PFSK-1 (cell line): ENCODE measurements around the gene IFITM1.

Experiments
- POLR2AphosphoS5 ChIP-seq: IDR thresholded peaks from 2 replicates; pipeline ENCODE4 v1.6.1; 2012; ENCODE audit warnings: low read depth, mild to moderate bottlenecking, control low read depth, low read length, moderate library complexity
- SIN3A ChIP-seq: IDR thresholded peaks from 2 replicates; pipeline ENCODE4 v1.6.1; 2012; ENCODE audit warnings: mild to moderate bottlenecking, low read length, moderate library complexity, borderline replicate concordance; ENCODE audit not compliant: insufficient read depth
- TAF1 ChIP-seq: IDR thresholded peaks from 2 replicates; pipeline ENCODE4 v1.6.1; 2012; ENCODE audit warnings: low read length, control low read depth, borderline replicate concordance; ENCODE audit not compliant: insufficient read depth

DNA sequence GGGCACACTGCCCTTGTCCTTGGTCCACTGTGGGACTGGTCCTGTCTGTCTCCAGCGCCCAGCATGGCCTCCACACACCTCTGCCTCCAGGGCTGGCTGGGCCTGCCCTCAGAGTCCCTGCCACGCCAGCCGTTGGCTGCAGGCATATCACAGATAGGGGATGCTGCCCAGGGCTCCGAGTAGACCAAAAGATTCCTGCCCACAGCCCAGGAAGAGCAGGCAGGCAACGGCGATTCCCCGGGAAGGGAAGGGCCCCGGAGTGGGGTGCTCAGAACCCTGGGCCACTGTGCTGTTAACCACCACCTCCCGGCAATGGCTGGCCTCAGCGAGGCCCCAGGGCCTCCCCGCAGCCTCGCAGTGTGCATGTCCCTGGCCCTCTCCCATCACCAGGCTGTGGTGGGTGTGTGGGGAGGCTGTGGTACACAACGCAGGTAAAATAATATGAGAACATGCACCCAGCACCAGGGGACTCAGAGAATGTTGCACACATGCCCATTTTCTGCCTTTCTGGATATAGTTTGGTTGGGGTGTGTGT lies 16.7 kb upstream of the IFITM1 start:
- TF ChIP-seq SIN3A = no peak
- no peak for TF ChIP-seq TAF1
- TF ChIP-seq POLR2AphosphoS5 = no peak
